Neural cell (in vitro differentiated cells): Measurements from ENCODE around the gene CATSPERB. TPM values are rescaled to one million over a fixed set of nuclear protein-coding genes. Genes with fewer than 3 reads are reported as not detected.

Experiments used
- H2AFZ ChIP-seq: fragments of 200-600, 300-800 bp; sonication (generic), shearing (Covaris generic); 2 replicates; pipeline ENCODE4 v1.6.0; 2014; ENCODE audit warnings: low read depth, mild to moderate bottlenecking, antibody characterized with exemption, low read length, moderate library complexity
- H3F3A ChIP-seq: fragments of 200-600 bp; shearing (Covaris generic); 2 replicates; pipeline ENCODE4 v1.6.1; 2016; ENCODE audit warnings: mild to moderate bottlenecking, moderate library complexity, mixed read lengths, antibody characterized with exemption, low read length; ENCODE audit not compliant: insufficient read depth, poor library complexity, severe bottlenecking
- H3K27ac ChIP-seq: fragments of 200-600, 300-800 bp; sonication (generic), shearing (Covaris generic); 2 replicates; pipeline ENCODE4 v1.5.1; 2014; ENCODE audit warnings: mild to moderate bottlenecking, low read length, moderate library complexity
- H3K27me3 ChIP-seq: fragments of 300-800, 200-600 bp; sonication (generic), shearing (Covaris generic); 2 replicates; pipeline ENCODE4 v1.6.0; 2014; ENCODE audit warnings: mild to moderate bottlenecking, low read depth, low read length, moderate library complexity; ENCODE audit not compliant: insufficient read depth
- H3K36me3 ChIP-seq: fragments of 300-800, 200-600 bp; sonication (generic), shearing (Covaris generic); 2 replicates; pipeline ENCODE4 v1.5.1; 2014; ENCODE audit warnings: mild to moderate bottlenecking, antibody characterized with exemption, low read length, moderate library complexity; ENCODE audit not compliant: insufficient read depth
- H3K4me2 ChIP-seq: fragments of 300-800, 200-600 bp; sonication (generic), shearing (Covaris generic); 2 replicates; pipeline ENCODE4 v1.6.0; 2014; ENCODE audit warnings: mild to moderate bottlenecking, low read length
- H3K4me3 ChIP-seq: fragments of 300-800, 200-600 bp; sonication (generic), shearing (Covaris generic); 2 replicates; pipeline ENCODE4 v1.5.1; 2014; ENCODE audit warnings: mild to moderate bottlenecking, low read length, moderate library complexity
- H3K79me2 ChIP-seq: fragments of 200-600 bp; shearing (Covaris generic); replicated peaks from 2 replicates; pipeline ENCODE4 v1.6.0; 2014; ENCODE audit warnings: mild to moderate bottlenecking, low read length, moderate library complexity; ENCODE audit not compliant: insufficient read depth
- H3K9ac ChIP-seq: fragments of 300-800, 200-600 bp; sonication (generic), shearing (Covaris generic); 2 replicates; pipeline ENCODE4 v1.6.1; 2016; ENCODE audit warnings: mild to moderate bottlenecking, low read length, mixed read lengths
- H3K9me2 ChIP-seq: fragments of 200-600 bp; shearing (Covaris generic); 2 replicates; pipeline ENCODE4 v1.6.1; 2016; ENCODE audit warnings: mild to moderate bottlenecking, low read length, mixed read lengths; ENCODE audit not compliant: insufficient read depth
- H3K9me3 ChIP-seq: fragments of 200-600, 300-800 bp; sonication (generic), shearing (Covaris generic); 2 replicates; pipeline ENCODE4 v1.6.1; 2016; ENCODE audit warnings: mild to moderate bottlenecking, mixed run types, low read length, moderate library complexity, mixed read lengths
- H4K20me1 ChIP-seq: fragments of 200-600 bp; shearing (Covaris generic); 2 replicates; pipeline ENCODE4 v1.6.1; 2016; ENCODE audit warnings: mild to moderate bottlenecking, mixed run types; ENCODE audit not compliant: insufficient read depth
- CTCF ChIP-seq: fragments of 450-650 bp; IDR thresholded peaks from 2 replicates; pipeline ENCODE4 v1.5.1; 2014; ENCODE audit warnings: antibody characterized with exemption, mild to moderate bottlenecking, moderate library complexity; ENCODE audit not compliant: poor library complexity, severe bottlenecking
- EP300 ChIP-seq: fragments of 450-650 bp; conservative IDR thresholded peaks from 2 replicates; pipeline ENCODE4 v1.6.1; 2014; ENCODE audit warnings: antibody characterized with exemption, mild to moderate bottlenecking, moderate library complexity; ENCODE audit not compliant: poor library complexity, severe bottlenecking
- EZH2 ChIP-seq: fragments of 200-600, 300-800 bp; shearing (Covaris generic), sonication (generic); IDR thresholded peaks from 2 replicates; pipeline ENCODE4 v1.6.1; 2014; ENCODE audit warnings: antibody characterized with exemption, low read length, borderline replicate concordance, mild to moderate bottlenecking; ENCODE audit not compliant: insufficient read depth, poor library complexity, severe bottlenecking
- MXI1 ChIP-seq: fragments of 450-650 bp; conservative IDR thresholded peaks from 2 replicates; pipeline ENCODE4 v1.6.1; 2014; ENCODE audit warnings: antibody characterized with exemption, mild to moderate bottlenecking; ENCODE audit not compliant: poor library complexity, severe bottlenecking
- POLR2AphosphoS5 ChIP-seq: IDR thresholded peaks from 2 replicates; pipeline ENCODE4 v1.6.1; 2012
- RAD21 ChIP-seq: fragments of 450-650 bp; conservative IDR thresholded peaks from 2 replicates; pipeline ENCODE4 v1.6.1; 2014; ENCODE audit warnings: antibody characterized with exemption, mild to moderate bottlenecking, moderate library complexity
- SMC3 ChIP-seq: fragments of 450-650 bp; conservative IDR thresholded peaks from 2 replicates; pipeline ENCODE4 v1.6.1; 2014; ENCODE audit warnings: antibody characterized with exemption, mild to moderate bottlenecking, moderate library complexity; ENCODE audit not compliant: poor library complexity
- TAF1 ChIP-seq: IDR thresholded peaks from 2 replicates; pipeline ENCODE4 v1.6.1; 2012; ENCODE audit warnings: low read depth
- polyA plus RNA-seq: library from polyadenylated mRNA; depleted of rRNA; stranded (reverse); fragments of >200 nt; gene quantifications from 2 replicates; pipeline ENCODE4 v1.2.3, GENCODE V29; 2014
- TF ChIP-seq, protein P1 (sequence below): IDR thresholded peaks from 2 replicates; pipeline ENCODE4 v1.6.1; 2012; ENCODE audit warnings: borderline replicate concordance

CATSPERB gene
- polyA plus RNA-seq, 1 donor from 2014 or later: not detected

DNA sequence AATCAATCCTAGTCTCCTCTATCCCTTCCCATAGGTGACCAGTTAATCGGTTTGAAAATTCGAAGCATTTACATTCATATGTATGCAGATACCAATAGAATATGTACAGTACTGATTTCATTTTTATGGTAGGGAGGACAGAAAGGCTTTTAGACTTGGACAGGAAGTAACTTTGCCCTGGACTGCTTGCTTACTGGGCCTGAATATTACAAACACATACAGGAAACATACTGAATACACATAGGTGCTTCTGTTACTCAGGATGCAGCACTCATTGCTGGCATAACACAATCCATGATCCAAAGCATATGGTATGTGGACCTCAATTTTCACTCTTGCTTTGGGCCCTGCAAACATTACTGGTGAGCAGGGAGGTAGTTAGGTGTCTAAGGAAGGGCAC is 71.1 kb downstream of the CATSPERB start:
- Histone ChIP-seq H3K27me3 (no peaks in the 10 kb centered on the region), H4K20me1 (no peaks in the 10 kb centered on the region), H3K9me2 (no peaks in the 10 kb centered on the region), H3K9me3 (no peaks in the 10 kb centered on the region), H3K4me3 (no peak overlapping the region), H3F3A (no peaks in the 10 kb centered on the region), H3K4me2 (no peak overlapping the region), H3K36me3 (no peaks in the 10 kb centered on the region), H3K9ac (no peak overlapping the region), H3K27ac (no peak overlapping the region), H2AFZ (no peak overlapping the region), H3K79me2 (no peaks in the 10 kb centered on the region)
- TF ChIP-seq, protein P1, sequence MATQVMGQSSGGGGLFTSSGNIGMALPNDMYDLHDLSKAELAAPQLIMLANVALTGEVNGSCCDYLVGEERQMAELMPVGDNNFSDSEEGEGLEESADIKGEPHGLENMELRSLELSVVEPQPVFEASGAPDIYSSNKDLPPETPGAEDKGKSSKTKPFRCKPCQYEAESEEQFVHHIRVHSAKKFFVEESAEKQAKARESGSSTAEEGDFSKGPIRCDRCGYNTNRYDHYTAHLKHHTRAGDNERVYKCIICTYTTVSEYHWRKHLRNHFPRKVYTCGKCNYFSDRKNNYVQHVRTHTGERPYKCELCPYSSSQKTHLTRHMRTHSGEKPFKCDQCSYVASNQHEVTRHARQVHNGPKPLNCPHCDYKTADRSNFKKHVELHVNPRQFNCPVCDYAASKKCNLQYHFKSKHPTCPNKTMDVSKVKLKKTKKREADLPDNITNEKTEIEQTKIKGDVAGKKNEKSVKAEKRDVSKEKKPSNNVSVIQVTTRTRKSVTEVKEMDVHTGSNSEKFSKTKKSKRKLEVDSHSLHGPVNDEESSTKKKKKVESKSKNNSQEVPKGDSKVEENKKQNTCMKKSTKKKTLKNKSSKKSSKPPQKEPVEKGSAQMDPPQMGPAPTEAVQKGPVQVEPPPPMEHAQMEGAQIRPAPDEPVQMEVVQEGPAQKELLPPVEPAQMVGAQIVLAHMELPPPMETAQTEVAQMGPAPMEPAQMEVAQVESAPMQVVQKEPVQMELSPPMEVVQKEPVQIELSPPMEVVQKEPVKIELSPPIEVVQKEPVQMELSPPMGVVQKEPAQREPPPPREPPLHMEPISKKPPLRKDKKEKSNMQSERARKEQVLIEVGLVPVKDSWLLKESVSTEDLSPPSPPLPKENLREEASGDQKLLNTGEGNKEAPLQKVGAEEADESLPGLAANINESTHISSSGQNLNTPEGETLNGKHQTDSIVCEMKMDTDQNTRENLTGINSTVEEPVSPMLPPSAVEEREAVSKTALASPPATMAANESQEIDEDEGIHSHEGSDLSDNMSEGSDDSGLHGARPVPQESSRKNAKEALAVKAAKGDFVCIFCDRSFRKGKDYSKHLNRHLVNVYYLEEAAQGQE: no peak
- no peak for TF ChIP-seq CTCF
- no peak for TF ChIP-seq POLR2AphosphoS5
- TF ChIP-seq RAD21: no peak
- TF ChIP-seq EZH2: no peak
- TF ChIP-seq SMC3: no peak
- no peak for TF ChIP-seq MXI1
- TF ChIP-seq EP300: no peak
- TF ChIP-seq TAF1: no peak

DNA sequence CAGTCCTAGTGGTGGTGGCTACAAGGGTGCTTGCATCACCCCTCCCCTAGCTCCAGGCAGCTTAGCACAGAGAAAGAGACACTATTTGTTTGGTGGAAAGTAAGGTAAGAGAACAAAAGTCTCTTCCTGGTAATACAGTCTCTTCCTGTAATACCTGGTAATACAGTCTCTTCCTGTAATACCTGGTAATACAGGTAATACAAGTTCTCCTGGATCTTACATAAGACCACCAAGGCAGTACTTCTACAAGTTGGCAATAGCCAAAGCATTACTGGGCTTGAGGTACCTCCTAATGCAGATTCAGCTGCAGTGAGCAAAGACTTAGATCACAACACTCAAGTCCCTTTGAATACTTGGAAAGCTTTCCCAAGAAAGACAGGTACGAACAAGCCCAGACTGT is 77.0 kb downstream of the CATSPERB start:
- TF ChIP-seq TAF1 (no peak), SMC3 (no peak), RAD21 (no peak), POLR2AphosphoS5 (no peak), CTCF (no peak), EP300 (no peak), EZH2 (no peak), MXI1 (no peak)
- TF ChIP-seq, protein P1: no peak
- H3K9ac ChIP-seq: no peak overlapping the region
- H3K27me3 ChIP-seq: no peaks in the 10 kb centered on the region

More for the DNA sequence above, 77.0 kb downstream of the CATSPERB start:
- Histone ChIP-seq H3K9me3 (no peaks in the 10 kb centered on the region), H3K79me2 (no peaks in the 10 kb centered on the region), H3K4me3 (no peak overlapping the region), H3K36me3 (no peaks in the 10 kb centered on the region), H3K4me2 (no peak overlapping the region), H2AFZ (no peak overlapping the region), H4K20me1 (no peaks in the 10 kb centered on the region), H3F3A (no peaks in the 10 kb centered on the region), H3K9me2 (no peaks in the 10 kb centered on the region), H3K27ac (no peak overlapping the region)
